ENCODE measurements around the gene SKI. TPM values are rescaled to one million over a fixed set of nuclear protein-coding genes. Genes with fewer than 3 reads are reported as not detected.

SKI gene
- total RNA-seq, 1 experiment from 2014 or later: 28.3 TPM

GRCh38 chr1:2204415-2205190 is 23.5 kb upstream of the SKI start:
- ChIA-PET CTCF (interaction anchor here (1.4 kb wide), 1 partner anchor 177 kb away, joined by 4 read pairs; no protein-coding TSS in a partner anchor), POLR2A (ENCODE audit: unreplicated experiment) (interaction anchor here (0.7 kb wide), 1 partner anchor 25 kb away, joined by 3 read pairs; no protein-coding TSS in a partner anchor)
- no peaks in the 10 kb centered on the region for H3F3A ChIP-seq (ENCODE audit: low read length, unreplicated experiment)
- DNase-seq (peak; percentile 67), ATAC-seq (peak; percentile 16)
- H3K27ac ChIP-seq (ENCODE audit: low read length): no peak overlapping the region
- peak overlapping the region; percentile 93 for H3K4me2 ChIP-seq (ENCODE audit: low read length)
- peak overlapping the region; percentile 46 for H3K9ac ChIP-seq (ENCODE audit: low read length)
- no peaks in the 10 kb centered on the region for H3K9me3 ChIP-seq (ENCODE audit: low read length)
- intact Hi-C loops (cut with micrococcal nuclease): loop anchor here (5.0 kb wide), 1 partner anchor 108 kb away; no protein-coding TSS in a partner anchor
- H2AFZ ChIP-seq (ENCODE audit: low read length): peak overlapping the region; percentile 63
- BruUV-seq (replicated peaks): no TSS peak
- peaks cover 45% of the 10 kb centered on the region for H3K4me1 ChIP-seq (ENCODE audit: insufficient read depth, low read length)
- TF ChIP-seq EZH2 (IDR thresholded peaks at IDR 0.05; ENCODE audit: low read length, unreplicated experiment) (no peak), EZH2phosphoT487 (IDR thresholded peaks at IDR 0.05; ENCODE audit: borderline replicate concordance, low read length) (no peak), CTCF (conservative IDR thresholded peaks at IDR 0.05; ENCODE audit: low read depth, low read length) (no peak)
- no peaks in the 10 kb centered on the region for H4K20me1 ChIP-seq (ENCODE audit: low read length)
- H3K27me3 ChIP-seq (ENCODE audit: low read length): no peaks in the 10 kb centered on the region
- peaks cover 13% of the 10 kb centered on the region for H3K79me2 ChIP-seq (ENCODE audit: low read length)
- no peaks in the 10 kb centered on the region for H3K9me2 ChIP-seq (replicated peaks; ENCODE audit: low read length)
- no peaks in the 10 kb centered on the region for H3K36me3 ChIP-seq (ENCODE audit: low read depth, low read length)
- peak overlapping the region; percentile 64 for H3K4me3 ChIP-seq (ENCODE audit: low read length)

GRCh38 chr1:2205191-2205952 is 22.7 kb upstream of the SKI start:
- peak; percentile 93 for DNase-seq
- peak; percentile 31 for ATAC-seq
- Histone ChIP-seq H4K20me1 (ENCODE audit: low read length) (no peaks in the 10 kb centered on the region), H3K27ac (ENCODE audit: low read length) (no peak overlapping the region), H3K4me2 (ENCODE audit: low read length) (peak overlapping the region; percentile 90), H3K9me3 (ENCODE audit: low read length) (no peaks in the 10 kb centered on the region), H3K36me3 (ENCODE audit: low read depth, low read length) (no peaks in the 10 kb centered on the region), H3K4me3 (ENCODE audit: low read length) (peak overlapping the region; percentile 64), H3K79me2 (ENCODE audit: low read length) (peaks cover 7% of the 10 kb centered on the region), H2AFZ (ENCODE audit: low read length) (peak overlapping the region; percentile 76), H3K9me2 (replicated peaks; ENCODE audit: low read length) (no peaks in the 10 kb centered on the region), H3K4me1 (ENCODE audit: insufficient read depth, low read length) (peaks cover 40% of the 10 kb centered on the region), H3K9ac (ENCODE audit: low read length) (no peak overlapping the region), H3F3A (ENCODE audit: low read length, unreplicated experiment) (no peaks in the 10 kb centered on the region), H3K27me3 (ENCODE audit: low read length) (no peaks in the 10 kb centered on the region)
- CTCF ChIA-PET: interaction anchor here (1.4 kb wide), 1 partner anchor 176 kb away, joined by 4 read pairs; no protein-coding TSS in a partner anchor
- POLR2A ChIA-PET (ENCODE audit: unreplicated experiment): interaction anchor here (0.7 kb wide), 1 partner anchor 24 kb away, joined by 3 read pairs; no protein-coding TSS in a partner anchor
- no TSS peak for BruUV-seq (replicated peaks)
- intact Hi-C loops (cut with micrococcal nuclease): loop anchor here (5.0 kb wide), 1 partner anchor 107 kb away; no protein-coding TSS in a partner anchor
- TF ChIP-seq EZH2 (IDR thresholded peaks at IDR 0.05; ENCODE audit: low read length, unreplicated experiment) (no peak), EZH2phosphoT487 (IDR thresholded peaks at IDR 0.05; ENCODE audit: borderline replicate concordance, low read length) (no peak), CTCF (conservative IDR thresholded peaks at IDR 0.05; ENCODE audit: low read depth, low read length) (no peak)
